DLD1 (cell line): Measurements from ENCODE around the gene BAZ1B.
"Not testable (repeated sequence)": the region's sequence is repeated elsewhere in the genome, so short reads cannot be mapped to it uniquely, and the experiment has no call there.

Experiments used
- in situ Hi-C: cut with HindIII; loops from 2 replicates; pipeline ENCODE4 v1.10.0; 2017; ENCODE audit warnings: low sequenced_read_pairs

The BAZ1B gene, protein sequence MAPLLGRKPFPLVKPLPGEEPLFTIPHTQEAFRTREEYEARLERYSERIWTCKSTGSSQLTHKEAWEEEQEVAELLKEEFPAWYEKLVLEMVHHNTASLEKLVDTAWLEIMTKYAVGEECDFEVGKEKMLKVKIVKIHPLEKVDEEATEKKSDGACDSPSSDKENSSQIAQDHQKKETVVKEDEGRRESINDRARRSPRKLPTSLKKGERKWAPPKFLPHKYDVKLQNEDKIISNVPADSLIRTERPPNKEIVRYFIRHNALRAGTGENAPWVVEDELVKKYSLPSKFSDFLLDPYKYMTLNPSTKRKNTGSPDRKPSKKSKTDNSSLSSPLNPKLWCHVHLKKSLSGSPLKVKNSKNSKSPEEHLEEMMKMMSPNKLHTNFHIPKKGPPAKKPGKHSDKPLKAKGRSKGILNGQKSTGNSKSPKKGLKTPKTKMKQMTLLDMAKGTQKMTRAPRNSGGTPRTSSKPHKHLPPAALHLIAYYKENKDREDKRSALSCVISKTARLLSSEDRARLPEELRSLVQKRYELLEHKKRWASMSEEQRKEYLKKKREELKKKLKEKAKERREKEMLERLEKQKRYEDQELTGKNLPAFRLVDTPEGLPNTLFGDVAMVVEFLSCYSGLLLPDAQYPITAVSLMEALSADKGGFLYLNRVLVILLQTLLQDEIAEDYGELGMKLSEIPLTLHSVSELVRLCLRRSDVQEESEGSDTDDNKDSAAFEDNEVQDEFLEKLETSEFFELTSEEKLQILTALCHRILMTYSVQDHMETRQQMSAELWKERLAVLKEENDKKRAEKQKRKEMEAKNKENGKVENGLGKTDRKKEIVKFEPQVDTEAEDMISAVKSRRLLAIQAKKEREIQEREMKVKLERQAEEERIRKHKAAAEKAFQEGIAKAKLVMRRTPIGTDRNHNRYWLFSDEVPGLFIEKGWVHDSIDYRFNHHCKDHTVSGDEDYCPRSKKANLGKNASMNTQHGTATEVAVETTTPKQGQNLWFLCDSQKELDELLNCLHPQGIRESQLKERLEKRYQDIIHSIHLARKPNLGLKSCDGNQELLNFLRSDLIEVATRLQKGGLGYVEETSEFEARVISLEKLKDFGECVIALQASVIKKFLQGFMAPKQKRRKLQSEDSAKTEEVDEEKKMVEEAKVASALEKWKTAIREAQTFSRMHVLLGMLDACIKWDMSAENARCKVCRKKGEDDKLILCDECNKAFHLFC (N-terminal part only)

DNA sequence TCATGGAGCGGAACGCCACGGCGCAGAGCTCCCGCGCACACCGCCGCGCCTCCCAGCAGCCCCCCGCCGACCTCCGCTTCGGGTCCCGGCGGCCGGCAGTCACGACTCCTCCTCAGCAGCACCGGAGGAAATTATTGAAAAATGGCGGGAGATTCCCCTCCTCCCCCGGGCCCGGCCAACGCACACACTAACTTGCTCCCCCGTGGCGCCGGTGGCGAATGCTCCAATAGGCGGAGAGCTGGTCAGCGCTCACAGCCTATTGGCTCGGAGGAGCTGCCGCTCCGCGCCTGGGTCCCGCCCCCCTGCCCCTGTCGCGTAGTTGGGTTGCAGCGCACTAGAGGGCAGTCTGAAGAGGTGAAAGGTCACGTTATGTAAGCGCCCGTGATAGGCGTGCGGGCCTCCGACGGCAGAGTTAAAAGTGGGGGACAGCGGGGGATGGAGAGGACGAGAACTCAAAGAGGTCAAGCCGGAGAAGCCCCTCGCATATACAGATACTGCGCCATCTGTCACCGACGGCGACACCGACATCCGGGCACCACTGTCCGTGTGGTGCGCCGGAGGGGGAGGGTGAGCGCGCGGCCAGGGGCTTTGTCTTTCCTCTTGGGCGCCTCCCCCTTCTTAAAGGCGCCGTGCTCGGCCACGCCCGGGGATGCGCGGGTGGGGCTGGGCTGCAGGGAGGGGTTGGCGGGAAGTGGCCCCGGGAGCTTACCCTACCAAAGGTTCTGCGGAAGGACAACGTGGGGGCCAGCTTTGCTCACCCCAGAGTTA, at the start of gene BAZ1B:
TSS of gene BAZ1B (minus strand) at position 189 of the 768 bp plus-strand sequence. CDS start 360 bp downstream, outside the sequence.
- in situ Hi-C loops, result no loop called here

DNA sequence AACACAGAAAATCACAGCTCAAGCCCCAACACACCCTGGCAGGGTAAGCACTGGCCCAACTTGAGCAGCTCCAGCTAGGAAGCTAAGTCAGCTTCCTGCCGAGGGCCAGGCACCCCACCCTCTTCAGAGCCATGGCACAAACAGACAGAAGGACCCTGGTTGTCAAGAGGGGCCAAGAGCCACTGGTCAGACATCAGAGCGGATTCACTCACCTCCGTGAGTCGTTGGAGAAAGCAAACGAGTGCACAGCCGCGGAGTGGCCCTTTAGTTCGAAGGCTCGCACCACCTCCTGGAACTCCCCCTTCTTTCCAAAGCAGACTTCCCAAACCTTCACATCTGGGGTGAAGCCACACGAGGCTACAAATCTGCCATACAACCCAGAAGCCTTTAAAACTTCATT, 48.9 kb upstream of the BAZ1B start:
- in situ Hi-C loops, result no loop called here

DNA sequence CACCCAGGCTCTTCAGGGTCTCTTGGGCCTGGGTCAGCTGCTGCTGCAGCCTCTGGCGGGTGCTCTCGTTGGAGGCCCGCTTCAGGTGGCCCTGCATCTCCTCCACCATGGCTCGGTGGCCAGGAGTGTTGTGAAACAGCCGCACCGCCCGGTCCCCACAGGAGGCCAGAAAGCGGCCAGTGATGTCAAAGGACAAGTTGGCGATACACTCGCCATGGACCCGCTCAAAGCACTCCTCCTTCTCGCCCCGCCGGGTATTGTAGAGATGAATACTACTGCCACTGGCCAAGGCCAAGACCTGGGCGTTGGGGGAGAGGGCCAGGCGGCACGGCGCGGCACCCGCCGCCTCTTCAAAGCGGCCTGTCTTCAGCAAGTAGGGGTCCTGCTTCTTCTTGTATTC, 48.4 kb upstream of the BAZ1B start:
- in situ Hi-C loops, result no loop called here

DNA sequence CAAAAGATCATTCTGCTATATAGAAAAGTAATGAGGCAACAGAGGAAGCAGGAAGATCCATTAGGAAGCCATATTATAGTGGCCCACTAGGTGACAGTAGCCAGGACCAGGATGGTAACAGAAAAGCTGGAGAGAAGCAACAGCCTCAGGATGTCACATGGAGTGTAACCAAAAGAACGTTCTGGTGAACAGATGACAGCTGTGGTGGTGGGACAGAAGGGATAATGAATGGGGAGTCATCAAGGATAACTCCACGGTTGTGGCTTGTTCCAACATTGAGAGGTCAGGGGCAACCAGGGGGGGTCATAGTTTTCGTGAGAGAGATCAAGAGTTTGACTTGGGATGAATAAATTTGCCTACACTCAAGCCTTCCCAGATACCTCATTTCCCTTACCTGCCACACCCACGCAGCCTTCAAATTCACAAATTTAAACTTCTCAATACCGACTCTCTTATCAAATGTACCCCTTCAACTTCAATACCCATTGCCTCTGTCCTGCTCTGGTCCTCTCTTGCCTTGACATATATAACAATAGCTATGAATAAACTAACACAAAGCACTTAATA, 47.0 kb upstream of the BAZ1B start:
- in situ Hi-C loops, result no loop called here

DNA sequence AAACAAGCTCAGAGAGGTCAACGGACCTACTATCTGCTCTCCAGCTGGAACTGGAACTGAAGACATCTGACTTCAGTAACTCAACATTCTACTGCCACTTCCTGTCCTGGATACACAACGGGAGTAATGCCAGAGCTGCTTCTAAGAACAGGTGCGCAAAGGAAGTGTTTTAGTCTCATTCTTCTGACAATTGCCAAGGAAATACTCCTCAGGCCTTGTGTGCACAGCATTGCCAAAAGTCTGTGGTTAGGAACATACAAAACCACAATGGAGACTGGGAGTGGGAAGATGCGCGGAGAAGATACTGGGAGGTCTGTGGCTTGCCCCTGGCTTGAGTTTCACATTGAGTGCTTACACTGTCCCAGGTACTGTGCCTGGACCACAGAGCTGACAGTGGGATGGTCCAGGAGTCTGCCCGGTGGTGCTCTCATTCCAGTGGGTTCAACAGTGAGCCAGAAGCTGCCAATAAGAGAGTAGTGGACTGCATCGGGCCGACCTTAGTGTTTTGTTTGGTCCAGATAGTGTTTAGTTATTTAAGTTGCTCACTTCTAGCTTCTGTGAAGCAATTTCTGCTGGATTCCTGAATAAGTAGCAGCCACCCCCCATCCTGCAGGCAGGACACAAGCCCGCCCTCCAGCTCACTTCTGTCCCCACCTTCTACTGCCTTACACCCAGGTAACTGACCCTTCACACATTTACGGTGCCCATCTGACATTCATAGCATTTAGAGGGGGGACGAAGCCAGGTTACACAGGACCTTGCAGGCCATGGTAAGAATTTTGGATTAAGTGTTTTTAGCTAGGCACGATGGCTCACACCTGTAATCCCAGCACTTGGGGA, 46.0 kb upstream of the BAZ1B start:
- in situ Hi-C loops, result no loop called here

DNA sequence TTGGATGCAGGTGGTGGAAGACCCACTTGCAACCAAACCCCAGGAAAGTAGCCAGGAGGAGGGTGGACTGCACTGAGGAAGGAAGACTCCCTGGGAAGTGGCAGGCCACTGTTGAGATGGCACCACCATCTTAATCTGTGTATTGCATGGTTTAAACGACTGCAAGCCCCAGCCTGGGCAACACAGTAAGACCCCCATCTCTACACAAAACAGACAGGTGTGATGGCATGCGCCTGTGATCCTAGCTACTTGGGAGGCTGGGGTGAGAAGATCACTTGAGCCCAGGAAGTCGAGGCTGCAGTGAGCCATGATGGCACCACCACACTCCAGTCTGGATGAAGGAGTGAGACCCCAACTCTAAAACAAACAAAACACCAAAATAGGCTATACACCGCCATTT, 45.0 kb upstream of the BAZ1B start:
- in situ Hi-C loops, result no loop called here

DNA sequence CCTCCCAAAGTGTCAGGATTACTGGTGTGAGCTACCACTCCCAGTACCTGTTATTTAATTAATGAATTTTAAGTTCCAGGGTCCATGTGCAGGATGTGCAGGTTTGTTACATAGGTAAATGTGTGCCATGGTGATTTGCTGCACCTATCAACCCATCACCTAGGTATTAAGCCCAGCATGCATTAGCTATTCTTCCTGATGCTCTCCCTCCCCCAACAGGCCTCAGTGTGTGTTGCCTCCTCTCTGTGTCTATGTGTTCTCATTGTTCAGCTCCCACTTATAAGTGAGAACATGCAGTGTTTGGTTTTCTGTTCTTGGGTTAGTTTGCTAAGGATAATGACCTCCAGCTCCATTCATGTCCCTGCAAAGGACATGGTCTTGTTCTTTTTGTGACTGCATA, 44.3 kb upstream of the BAZ1B start:
- in situ Hi-C loops, result not testable (repeated sequence)

DNA sequence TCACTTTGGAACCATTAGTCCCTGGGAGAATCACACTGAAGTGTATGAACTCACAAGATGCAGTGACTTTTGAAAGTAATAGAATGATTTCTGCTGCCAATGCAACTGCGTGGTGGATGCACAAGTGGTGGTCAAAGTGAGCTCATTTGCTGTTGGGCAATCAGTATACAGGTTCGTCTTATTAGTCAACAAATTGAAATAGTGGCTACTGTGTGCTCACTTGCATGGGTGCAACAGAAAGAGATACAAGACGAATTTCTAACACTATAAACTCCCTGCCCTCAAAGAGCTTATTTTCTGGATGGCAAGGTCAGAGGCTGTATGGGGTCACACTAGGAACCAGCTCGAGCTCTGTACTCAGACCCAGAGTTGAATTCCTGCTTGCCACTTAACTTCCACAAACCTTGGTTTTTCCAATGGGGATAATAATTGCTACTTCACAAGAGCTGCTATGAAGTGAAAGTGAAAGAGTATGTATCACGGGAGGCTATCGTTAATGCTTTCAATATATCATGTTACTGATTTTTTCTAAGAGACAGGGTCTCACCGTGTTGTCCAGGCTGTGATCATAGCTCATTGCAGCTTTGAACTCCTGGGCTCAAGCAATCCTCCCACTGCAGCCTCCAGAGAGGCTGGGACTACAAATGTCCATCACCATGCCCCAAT, 43.7 kb upstream of the BAZ1B start:
- in situ Hi-C loops, result no loop called here

DNA sequence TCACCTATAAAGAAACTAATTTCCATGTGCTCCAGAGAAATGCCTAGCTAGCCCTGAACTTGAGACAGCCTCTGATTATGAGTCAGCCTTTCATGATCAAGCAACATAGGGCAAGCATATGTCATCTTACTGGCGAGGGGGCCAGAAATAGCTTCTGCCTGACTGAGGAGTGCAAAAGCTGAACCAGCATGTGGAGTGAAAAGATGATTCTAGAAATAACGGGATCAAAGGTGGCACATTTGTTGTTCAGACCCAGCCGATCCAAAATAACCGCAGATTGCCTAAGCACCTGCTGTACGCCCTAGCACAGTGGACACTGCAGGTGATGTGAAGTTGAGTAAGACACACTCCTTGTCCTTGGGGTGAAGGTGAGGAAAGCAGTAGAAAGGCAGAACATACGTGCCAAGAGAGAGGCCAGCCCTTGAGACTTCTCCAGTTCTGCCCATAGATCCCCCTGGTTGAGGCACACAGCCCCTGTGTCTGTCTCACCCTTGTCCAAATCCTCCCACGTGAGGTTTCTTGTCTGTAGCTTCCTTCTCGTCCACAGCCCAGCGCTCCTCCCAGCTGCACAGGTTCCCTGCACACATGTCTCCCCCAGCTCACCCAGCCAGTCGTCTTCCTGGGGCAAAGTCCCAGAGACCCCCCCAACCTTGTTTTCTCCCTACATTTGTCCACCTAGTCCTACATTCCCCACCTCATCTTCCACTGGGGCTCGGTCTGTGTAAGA, 38.2 kb upstream of the BAZ1B start:
- in situ Hi-C loops, result no loop called here

DNA sequence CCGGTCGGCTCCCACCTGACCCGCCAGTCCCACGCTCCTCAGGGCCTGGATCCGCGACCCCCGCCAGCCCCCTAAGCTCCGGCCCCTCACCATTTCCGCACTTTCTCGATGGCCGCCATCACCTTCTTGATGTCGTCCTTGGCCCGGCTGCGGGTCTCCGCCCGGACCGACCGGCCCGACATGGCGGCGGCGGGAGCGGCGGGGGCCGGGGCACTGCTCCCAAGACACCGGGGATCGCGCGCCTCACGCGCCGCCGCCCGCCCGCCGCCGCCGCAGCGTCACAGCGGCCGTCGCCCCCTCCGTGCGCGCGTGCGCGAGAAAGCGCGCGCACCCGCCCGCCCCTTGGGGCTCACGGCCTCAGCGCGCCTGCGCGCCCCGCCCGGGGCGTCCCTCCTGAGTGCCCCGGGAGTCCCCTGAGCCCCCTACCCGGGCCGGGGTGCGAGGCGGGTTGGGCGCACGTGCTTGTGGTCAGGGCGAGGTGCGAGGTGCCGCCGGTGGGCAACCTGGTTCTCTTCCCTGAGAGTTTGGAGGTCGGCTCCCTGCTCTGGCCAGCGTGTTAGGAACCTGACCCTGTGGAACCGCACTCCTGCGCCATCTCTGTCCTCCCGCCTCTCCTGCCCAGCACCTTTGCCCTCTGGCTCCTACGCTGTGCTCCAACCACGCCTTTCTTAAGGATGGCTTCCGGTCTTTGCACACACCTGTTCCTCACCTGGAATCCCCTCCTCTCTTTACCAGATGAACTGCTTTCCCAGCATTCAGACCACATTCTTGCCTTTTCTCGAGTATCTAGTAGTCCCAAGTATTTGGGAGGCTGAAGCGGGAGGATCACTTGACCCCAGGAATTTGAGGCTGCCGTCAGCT, 35.5 kb upstream of the BAZ1B start, which contains the start of gene BCL7B:
TSS of gene BCL7B (minus strand) at position 294 of the 861 bp plus-strand sequence. CDS start at position 182, 112 bp downstream.
- in situ Hi-C loops, result no loop called here

DNA sequence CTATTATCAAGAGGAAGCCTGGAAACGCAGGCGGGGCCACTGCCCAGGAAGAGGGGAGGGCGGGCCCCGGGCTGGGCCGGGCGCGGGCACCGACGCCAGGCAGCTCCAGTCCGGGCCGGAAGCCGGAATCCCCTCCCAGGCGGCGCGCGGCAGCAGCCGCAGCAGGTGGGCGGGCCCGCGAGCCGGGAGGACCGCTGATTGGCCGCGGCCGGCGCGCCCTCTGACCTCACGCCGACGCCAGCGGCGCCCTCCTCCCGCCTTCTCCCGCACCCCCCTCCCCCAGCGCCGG, 35.0 kb upstream of the BAZ1B start:
- in situ Hi-C loops, result no loop called here

DNA sequence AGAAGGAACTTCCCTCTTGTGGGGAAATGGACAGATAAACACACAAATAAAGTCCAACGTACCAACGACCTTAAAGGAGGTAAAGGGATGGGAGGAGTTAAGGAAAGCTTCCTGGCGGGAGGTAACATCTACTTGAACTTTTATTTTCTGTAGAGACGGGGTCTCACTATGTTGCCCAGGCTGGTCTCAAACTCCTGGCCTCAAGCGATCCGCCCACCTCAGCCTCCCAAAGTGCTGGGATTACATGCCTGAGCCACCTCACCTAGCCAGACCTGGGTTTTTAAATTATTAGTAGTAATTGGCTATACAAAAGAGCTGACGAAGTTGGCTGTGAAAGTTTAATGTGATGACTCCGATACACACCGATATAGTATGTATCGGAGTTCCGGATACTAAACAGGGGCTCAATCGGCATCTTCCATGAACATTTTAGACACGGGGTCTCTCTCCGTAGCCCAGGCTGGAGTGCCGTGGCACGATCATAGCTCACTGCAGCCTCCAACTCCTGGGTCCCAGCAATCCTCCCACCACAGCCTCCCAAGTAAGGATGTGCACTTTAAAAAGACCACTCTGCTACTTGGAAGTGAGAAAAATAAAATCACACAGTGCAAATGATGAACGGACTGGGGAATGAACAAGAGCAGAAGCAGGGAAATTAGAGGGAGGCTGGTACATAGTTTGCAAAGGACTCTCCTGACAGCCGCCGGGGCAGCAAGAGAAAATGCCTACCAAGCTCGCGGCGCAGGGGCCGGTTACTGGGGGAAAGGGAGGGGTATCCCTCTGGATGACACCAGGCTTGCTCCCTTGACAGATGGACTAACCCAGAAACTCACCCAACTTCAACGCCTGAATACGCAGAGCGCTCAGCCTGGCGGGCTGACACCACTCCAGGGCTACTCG, 34.4 kb upstream of the BAZ1B start:
- in situ Hi-C loops, result no loop called here

DNA sequence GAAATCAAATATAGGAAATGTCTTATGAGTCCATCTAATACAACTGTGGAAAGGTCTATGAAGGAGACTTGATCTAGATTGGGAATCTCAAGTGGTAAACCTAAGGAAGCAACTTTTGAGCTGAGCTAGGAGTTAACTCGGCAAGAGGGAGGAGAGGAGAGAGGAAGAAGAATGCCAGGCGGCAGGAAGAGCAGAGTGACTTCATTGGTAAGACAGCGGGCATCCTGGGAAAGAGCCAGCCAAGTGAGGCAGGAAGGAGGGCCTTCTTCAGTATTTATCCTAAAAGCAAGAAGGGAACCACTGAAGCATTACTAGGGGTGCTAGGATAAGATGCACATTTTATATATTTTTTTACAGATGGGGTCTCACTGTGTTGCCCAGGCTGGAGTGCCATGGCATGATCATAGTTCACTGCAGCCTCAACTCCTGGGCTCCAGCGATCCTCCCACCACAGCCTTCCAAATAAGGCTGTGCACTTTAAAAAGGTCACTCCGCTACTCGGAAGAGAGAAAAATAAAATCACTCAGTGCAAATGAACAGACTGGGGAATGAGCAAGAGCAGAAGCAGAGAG, 33.4 kb upstream of the BAZ1B start:
- in situ Hi-C loops, result no loop called here

DNA sequence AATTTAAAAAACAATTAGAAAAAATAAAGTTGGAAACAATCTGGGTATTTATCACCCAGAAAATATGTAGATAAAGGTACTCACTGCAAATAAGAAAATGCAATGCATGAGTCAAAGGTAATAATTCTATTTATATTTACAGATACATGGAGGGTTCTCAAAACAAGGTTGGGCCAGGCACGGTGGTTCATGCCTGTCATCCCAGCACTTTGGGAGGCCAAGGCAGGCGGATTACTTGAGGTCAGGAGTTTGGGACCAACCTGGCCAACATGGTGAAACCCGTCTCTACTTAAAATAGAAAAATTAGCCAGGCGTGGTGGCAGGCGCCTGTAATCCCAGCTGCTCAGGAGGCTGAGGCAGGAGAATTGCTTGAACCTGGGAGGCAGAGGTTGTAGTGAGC, 28.0 kb upstream of the BAZ1B start:
- in situ Hi-C loops, result not testable (repeated sequence)

DNA sequence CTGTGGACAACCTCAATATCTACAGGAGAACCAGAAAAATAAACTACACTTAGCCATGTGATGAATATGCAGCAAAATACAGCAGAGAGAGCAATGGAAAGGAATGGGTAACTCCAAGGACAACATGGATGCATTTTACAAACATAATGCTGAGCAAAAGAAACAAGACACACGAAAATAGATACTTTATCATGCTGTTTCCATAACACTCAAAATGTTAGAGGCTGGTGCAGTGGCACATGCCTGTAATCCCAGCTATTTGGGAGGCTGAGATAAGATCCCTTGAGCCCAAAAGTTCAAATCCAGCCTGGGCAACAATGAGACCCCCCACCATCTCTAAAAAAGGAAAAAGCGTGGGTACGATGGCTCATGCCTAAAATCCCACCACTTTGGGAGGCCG, 27.1 kb upstream of the BAZ1B start:
- in situ Hi-C loops, result no loop called here

DNA sequence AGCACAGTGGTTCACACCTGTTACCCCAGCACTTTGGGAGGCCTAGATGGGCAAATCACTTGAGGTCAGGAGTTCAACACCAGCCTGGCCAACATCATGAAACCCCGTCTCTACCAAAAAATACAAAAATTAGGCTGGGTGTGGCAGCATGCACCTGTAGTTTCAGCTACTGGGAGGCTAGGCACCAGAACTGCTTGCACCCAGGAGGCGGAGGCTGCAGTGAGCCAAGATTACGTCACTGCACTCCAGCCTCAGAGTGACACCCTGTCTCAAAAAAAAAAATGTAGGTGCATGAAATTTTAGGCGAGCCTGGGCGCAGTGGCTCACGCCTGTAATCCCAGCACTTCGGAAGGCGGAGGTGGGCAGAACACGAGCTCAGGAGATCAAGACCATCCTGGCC, 25.7 kb upstream of the BAZ1B start:
- in situ Hi-C loops, result no loop called here
